Neural progenitor cell (in vitro differentiated cells): ENCODE measurements around the gene AFF1.
A peak's percentile ranks its signal among the peaks of the same experiment; 100 is the strongest.

Experiments used
- CTCF ChIP-seq: fragments of 200-600 bp; sonication (generic); IDR thresholded peaks from 2 replicates; pipeline ENCODE4 v1.5.1; 2017; ENCODE audit warnings: antibody characterized with exemption, mild to moderate bottlenecking
- EZH2 ChIP-seq: fragments of 200-600 bp; sonication (generic); IDR thresholded peaks from 2 replicates; pipeline ENCODE4 v1.6.1; 2017; ENCODE audit warnings: antibody characterized with exemption, mild to moderate bottlenecking, moderate library complexity

GRCh38 chr4:87006676-87007527 lies 72.1 kb downstream of the AFF1 start:
- peak; percentile 34 for TF ChIP-seq CTCF
- TF ChIP-seq EZH2: peak; percentile 49
